ENCODE measurements around the gene CDK14.

DNA sequence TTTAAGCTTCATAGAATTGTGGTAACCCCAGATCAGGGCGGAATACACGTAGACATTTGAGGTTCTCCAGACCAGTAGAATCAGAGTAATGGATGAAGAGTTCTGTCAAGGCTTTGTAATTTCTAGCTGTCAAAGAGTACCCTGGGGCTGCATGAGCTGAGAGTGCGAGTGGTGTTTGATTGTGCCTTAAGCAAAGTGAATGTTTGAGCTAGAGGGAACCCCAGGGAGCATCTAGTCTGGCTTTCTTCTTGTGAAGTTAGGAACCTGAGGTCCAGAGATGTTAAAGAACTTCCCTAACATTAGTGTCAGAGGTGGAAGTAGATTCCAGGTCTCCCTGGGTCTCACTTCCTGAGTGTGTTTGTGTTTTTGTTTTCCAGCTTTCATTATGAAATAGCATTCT is 455.8 kb downstream of the CDK14 start:
- TF ChIP-seq POLR2A (IDR thresholded peaks at IDR 0.05) (no peak), EP300 (IDR thresholded peaks at IDR 0.05) (no peak), CTCF (IDR thresholded peaks at IDR 0.05) (no peak)

Data from upper lobe of left lung (tissue), 4 donors.